HG03442 (cell line): ENCODE measurements around the gene GSE1.

ENCODE experiments used
- ATAC-seq: cut with Tn5 transposase; IDR thresholded peaks from one replicate; pipeline ENCODE4 v1.9.1; 2021; ENCODE audit warnings: mild to moderate bottlenecking, moderate library complexity; ENCODE audit not compliant: unreplicated experiment

GSE1 gene

GRCh38 chr16:85573696-85574641 lies 39.2 kb upstream of the GSE1 start:
- no peak for ATAC-seq

- no peak for ATAC-seq
Measured at GRCh38 chr16:85574672-85575475, 38.2 kb upstream of the GSE1 start.

- no peak for ATAC-seq
Measured at GRCh38 chr16:85575920-85576319, 37.2 kb upstream of the GSE1 start.

GRCh38 chr16:85576944-85577343 lies 36.2 kb upstream of the GSE1 start:
- ATAC-seq, result no peak

GRCh38 chr16:85577899-85578598 lies 35.1 kb upstream of the GSE1 start:
- no peak for ATAC-seq

- ATAC-seq, result no peak
Measured at GRCh38 chr16:85578599-85578948, 34.5 kb upstream of the GSE1 start.

GRCh38 chr16:85579191-85579590 lies 33.9 kb upstream of the GSE1 start:
- ATAC-seq, result no peak

- no peak for ATAC-seq
Measured at GRCh38 chr16:85579923-85580580, 33.1 kb upstream of the GSE1 start.

GRCh38 chr16:85580684-85581083 lies 32.4 kb upstream of the GSE1 start:
- ATAC-seq, result no peak

- no peak for ATAC-seq
Measured at GRCh38 chr16:85582229-85582991, 30.7 kb upstream of the GSE1 start.

- no peak for ATAC-seq
Measured at GRCh38 chr16:85583491-85584181, 29.5 kb upstream of the GSE1 start.

- ATAC-seq, result no peak
Measured at GRCh38 chr16:85584267-85584666, 28.9 kb upstream of the GSE1 start.

- no peak for ATAC-seq
Measured at GRCh38 chr16:85584819-85585282, 28.3 kb upstream of the GSE1 start.

- no peak for ATAC-seq
Measured at GRCh38 chr16:85585711-85586110, 27.4 kb upstream of the GSE1 start.

- no peak for ATAC-seq
Measured at GRCh38 chr16:85586380-85587104, 26.6 kb upstream of the GSE1 start.

GRCh38 chr16:85587762-85588556 lies 25.2 kb upstream of the GSE1 start:
- no peak for ATAC-seq

- no peak for ATAC-seq
Measured at GRCh38 chr16:85588562-85589503, 24.3 kb upstream of the GSE1 start.
